K562 (cell line): ENCODE results near the gene KAZN. TPM values are rescaled to one million over a fixed set of nuclear protein-coding genes. Genes with fewer than 3 reads are reported as not detected.

ENCODE experiments used
- ZNF609 ChIP-seq: sonication (generic); formaldehyde crosslinking; IDR thresholded peaks from 2 replicates; pipeline ENCODE4 v1.8.1; 2023; ENCODE audit warnings: missing genetic modification reagents, mild to moderate bottlenecking, borderline replicate concordance
- polyA plus RNA-seq, 8 experiments: library from polyadenylated mRNA; depleted of rRNA in 4 of 8; stranded (reverse) in 5 of 8; unstranded in 3 of 8; fragments of >200 nt; fragmentation: Nextera tagmentation in 2 of 8; fragmentation: Illumina TruSeq in 1 of 8; extraction: Ambion mirVana in 2 of 8; extraction: Trizol in 1 of 8; gene quantifications; 2 replicates each; pipeline versions ENCODE4 v1.2.1 to v1.2.3, GENCODE V29; 2011 to 2014; ENCODE audit warnings: inconsistent platforms in 1 of 8, missing spikeins in 1 of 8
- total RNA-seq, 7 experiments: library from RNA; depleted of rRNA in 6 of 7; stranded (reverse); fragments of >200 nt in 6 of 7; fragmentation: Illumina TruSeq in 2 of 7; extraction: Trizol in 2 of 7; gene quantifications; 2 replicates each; pipeline versions ENCODE4 v1.2.1 to v1.2.3, GENCODE V29; 2011 to 2021; ENCODE audit warnings: low replicate concordance in 1 of 7
- TF ChIP-seq, protein P1 (sequence below): fragments of 450-650 bp; formaldehyde crosslinking; IDR thresholded peaks from 2 replicates; pipeline ENCODE4 v1.4.0; 2022; ENCODE audit warnings: missing genetic modification characterization
- TF ChIP-seq, protein P2 (sequence below): sonication (generic); formaldehyde crosslinking; IDR thresholded peaks from 2 replicates; pipeline ENCODE4 v1.9.0; 2022; ENCODE audit warnings: mild to moderate bottlenecking, missing genetic modification reagents

Gene KAZN
- total and polyA plus RNA-seq, 9 of the 15 experiments (the other 6 are each of a cell fraction or from before 2014, with no cell fraction given) = 2.1 to 21.6 (median 5.4) TPM

DNA sequence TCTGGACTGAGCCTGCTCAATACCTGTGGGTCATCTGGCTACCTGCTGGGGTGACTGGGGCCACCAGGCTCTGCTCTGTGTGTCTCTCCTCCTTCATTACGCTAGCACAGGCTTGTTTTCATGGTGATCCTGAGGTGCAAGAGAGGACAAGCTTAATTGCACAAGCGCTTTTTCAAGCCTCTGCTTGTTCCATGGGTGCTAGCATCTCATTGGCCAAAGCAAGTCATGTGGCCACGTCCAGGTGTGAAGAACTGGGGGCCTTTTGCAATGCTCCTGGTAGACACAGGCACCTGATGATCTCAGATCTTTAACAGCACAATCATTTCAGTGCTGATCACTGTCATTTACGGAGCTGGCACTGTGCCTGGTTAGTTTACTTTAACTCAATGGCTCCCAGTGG lies 114.6 kb downstream of the KAZN start (continued):
- TF ChIP-seq, protein P1, sequence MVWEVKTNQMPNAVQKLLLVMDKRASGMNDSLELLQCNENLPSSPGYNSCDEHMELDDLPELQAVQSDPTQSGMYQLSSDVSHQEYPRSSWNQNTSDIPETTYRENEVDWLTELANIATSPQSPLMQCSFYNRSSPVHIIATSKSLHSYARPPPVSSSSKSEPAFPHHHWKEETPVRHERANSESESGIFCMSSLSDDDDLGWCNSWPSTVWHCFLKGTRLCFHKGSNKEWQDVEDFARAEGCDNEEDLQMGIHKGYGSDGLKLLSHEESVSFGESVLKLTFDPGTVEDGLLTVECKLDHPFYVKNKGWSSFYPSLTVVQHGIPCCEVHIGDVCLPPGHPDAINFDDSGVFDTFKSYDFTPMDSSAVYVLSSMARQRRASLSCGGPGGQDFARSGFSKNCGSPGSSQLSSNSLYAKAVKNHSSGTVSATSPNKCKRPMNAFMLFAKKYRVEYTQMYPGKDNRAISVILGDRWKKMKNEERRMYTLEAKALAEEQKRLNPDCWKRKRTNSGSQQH = no peak
- TF ChIP-seq ZNF609 (CRISPR knock-in tag) = no peak
- TF ChIP-seq, protein P2, sequence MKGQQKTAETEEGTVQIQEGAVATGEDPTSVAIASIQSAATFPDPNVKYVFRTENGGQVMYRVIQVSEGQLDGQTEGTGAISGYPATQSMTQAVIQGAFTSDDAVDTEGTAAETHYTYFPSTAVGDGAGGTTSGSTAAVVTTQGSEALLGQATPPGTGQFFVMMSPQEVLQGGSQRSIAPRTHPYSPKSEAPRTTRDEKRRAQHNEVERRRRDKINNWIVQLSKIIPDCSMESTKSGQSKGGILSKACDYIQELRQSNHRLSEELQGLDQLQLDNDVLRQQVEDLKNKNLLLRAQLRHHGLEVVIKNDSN (CRISPR knock-in tag) = peak; percentile 62
